Measurements from ENCODE around the gene ARHGEF16.

Gene ARHGEF16

DNA sequence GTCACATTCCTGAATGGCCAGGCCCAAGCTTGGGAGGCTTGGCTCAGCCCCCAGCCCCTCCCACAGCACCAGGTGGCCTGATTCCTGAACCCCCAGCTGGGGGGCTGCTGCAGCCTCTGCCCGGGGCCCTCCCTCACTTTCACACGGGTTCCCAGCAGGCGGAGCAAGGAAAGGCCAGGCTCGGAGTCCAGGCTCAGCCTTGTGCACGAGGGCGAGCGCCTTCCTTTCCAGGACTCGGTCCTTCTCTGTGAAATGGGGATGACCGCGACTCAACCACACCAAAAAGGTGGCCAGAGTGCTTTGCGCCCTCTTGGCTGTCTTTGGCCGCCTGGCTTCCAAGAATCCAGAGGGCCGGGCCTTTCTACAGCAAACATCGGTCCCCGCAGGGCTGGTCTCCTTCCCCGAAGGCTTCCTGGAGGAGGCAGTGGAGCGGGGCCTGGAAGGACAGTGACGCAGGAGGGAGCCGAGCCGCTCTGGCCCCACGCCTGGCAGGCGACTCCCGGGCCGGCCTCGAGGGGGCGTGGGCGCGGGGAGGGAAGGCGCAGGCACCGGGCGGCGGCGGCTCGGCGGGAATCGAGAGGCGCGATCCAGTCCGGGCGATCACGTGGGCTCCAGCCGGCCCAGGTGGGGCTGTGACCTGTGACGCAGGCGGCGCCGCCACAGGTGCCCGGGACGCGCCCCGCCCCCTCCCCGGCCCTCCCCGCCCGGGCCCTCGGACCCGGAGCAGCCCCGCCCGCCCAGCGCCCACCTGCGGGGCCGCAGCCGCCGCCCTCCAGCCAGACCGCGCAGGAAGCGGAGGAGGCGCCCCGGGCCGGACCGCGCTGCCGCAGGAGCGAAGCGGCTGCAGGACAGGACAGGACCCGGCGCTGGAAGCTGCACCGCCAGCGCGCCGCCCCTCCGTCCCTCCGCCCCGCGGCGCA is at the start of gene ARHGEF16:
Gene ARHGEF16, plus strand, starts transcription at position 775 of the 920 bp plus-strand sequence. CDS start 8,420 bp downstream, outside the sequence.
- FAIRE-seq = no peak

GRCh38 chr1:3404801-3405200 is 49.7 kb upstream of the ARHGEF16 start:
- FAIRE-seq = no peak

DNA sequence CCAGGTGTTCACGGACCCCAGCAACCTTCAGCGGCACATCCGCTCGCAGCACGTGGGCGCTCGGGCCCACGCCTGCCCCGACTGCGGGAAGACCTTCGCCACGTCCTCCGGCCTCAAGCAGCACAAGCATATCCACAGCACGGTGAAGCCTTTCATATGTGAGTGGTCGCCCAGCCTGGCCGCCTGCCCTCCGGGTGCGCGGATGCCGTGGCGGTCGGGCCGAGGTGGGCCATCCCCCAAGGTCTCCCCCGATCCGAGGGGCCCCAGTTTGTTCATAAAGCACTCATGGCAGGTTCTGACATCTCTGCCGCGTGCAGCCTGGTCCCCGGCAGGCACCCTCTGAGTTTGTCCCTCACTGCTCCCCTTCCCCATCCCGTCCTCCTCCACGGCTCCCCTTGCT is 49.0 kb upstream of the ARHGEF16 start:
- FAIRE-seq = no peak

DNA sequence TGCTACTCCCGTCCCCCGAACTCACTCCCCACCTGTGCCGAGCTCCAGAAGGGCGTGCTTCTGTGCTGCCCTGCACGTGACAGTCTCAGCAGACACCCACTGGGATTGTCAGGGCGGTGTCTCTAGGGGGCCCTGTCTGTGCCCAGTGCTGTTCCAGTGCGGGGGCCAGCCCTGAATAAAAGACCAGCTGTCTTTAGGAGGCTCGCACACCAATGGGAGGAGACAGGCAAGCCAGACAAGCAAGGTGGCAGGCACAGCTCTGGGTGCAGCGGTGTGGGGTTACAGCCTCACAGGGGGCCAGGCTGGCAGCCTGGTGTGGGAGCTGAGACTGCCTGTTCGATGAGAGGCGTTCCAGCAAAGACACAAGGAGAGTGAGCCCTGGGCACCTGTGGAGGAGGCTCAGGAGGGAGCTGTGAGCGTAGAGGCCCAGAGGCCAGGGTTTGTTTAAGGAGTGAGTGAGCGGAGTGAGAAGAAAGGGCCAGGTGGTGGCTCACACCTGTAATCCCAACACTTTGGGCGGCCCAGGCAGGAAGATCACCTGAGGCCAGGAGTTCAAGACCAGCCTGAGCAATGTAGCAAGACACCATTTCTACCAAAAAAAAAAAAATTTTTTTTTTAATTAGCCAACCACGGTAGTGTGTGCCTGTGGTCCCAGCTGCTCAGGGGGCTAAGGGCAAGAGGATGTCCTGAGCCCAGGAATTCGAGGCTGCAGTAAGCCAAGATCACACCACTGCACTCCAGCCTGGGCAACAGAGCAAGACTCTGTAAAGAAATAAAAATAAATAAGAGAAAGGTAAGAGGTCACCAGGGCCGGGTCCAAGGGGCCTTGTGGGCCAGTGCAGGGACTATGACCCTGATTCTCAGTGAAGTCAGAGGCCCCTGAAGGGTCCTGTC is 48.2 kb upstream of the ARHGEF16 start:
- no peak for FAIRE-seq

- FAIRE-seq = no peak
Measured at GRCh38 chr1:3407021-3407420, 47.4 kb upstream of the ARHGEF16 start.

DNA sequence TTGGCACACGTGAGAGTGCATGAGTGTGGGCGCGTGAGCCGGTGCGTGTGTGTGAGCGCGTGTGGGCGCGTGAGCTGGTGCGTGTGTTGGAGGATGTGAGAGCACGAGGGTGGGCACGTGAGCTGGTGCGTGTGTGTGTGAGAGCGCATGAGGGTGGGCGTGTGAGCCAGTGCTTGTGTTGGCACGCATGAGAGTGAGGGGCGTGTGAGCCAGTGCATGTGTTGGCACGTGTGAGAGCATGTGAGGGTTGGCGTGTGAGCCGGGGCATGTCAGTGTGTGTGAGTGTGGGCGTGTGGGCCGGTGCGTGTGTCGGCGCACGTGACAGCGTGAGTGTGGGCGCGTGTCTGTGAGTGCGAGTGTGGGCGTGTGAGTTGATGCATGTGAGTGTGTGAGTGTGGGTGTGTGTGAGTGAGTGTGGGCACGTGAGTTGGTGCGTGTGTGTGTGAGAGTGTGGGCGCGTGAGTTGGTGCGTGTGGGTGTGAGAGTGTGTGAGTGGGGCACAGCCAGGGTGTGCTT is 45.7 kb upstream of the ARHGEF16 start:
- FAIRE-seq = no peak

DNA sequence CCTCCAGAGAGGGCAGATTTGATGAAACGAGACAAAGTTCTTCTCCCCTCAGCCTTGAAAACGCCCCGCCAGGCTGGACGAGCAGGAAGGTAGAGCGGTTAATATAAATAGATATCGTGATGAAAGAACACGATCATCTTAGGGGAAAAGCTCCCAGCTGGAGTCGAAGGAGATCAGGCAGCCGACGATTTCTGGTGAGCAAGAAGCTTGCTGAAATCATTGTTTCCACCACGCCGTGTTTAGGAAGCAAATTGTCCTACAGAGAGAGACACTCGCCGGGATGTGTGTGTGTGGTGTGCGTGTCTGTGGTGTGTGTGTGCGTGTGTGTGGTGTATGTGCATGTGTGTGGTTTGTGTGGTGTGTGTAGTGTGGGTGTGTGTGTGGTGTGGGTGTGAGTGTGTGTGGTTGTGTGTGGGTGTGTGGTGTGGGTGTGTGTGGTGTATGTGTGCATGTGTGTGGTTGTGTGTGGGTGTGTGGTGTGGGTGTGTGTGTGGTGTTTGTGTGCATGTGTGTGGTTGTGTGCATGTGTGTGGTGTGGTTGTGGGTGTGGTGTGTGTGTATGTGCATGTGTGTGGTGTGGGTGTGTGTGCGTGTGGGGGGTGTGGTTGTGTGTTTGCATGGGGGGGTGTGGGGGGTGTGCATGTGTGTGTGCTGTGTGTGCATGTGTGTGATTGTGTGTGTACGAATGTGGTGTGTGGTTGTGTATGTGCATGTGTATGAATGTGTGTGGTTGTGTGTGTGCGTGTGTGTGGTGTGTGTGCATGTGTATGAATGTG is 44.9 kb upstream of the ARHGEF16 start:
- FAIRE-seq = no peak

- no peak for FAIRE-seq
Measured at GRCh38 chr1:3410142-3410925, 44.1 kb upstream of the ARHGEF16 start.

GRCh38 chr1:3411806-3412205 is 42.7 kb upstream of the ARHGEF16 start:
- no peak for FAIRE-seq

GRCh38 chr1:3412376-3412775 is 42.1 kb upstream of the ARHGEF16 start:
- no peak for FAIRE-seq

GRCh38 chr1:3413975-3414710 is 40.3 kb upstream of the ARHGEF16 start:
- no peak for FAIRE-seq

DNA sequence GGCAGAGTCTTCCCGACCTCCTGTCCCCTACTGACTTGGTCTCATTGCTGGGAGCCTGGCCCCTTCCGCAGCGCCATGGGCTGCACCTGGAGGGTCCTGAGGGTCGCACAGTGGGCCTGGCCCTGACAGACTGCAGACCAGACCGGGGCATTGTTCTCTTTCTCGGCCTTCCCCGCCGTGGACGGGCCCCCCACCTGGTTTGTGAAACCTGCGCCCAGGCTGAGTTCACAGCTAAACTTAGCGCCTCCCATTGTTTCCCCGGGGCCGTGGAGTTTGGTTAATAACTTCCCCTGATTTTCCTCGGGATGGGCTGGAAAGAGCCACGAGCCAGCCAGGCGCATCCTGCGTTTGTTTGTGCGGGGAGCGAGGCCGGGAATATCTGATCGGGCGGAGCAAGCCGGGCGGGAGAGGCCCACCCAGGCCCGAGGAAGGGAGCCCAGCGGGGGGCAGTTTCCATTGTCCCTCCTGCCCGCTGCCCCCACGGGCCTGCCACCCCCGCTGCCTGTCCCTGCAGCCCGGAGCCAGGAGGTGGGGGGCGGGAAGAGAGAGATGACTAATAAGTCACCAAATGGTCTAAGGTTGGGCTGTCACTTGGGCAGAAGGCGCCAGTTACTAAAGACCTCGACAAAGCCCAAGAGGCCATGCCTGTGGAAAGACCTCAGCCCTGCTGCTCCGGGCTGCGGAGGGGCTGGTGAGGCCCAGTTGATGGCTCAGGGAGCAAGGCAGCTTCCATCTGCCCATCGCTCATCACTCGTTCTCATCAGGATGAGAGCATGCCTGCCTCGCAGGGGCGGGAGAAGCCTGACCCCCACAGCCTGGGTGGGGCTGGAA is 39.0 kb upstream of the ARHGEF16 start:
- no peak for FAIRE-seq

DNA sequence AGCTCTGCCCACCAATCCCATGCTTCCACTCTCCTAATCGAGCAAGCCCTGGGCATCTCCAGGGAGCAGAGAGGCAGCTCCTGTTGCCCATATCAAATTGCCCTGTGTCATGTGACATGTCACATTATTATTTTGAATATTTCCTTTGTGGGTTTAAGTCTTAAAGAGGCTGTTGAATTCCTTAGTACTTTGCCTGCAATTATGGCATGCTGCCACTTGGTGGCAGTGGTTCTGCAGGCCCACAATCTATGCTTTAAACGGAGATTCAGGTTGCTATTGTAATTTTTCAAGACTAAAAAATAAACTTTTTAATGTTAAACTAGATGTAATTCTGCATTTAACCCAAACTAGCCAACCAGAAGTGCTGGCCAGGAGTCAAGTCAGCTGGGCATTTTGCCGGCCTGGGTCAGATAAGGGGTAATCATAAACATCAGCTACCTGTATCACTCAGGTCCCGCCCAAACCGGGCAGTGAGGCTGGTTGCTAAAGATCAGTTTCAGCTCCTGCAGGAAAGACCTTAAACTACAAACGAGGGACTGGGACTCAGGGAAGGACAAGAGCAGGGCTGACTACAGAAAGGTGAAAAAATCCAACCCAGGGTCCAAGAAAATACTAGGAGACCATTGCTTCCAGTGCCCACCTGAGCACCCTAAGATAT is 37.3 kb upstream of the ARHGEF16 start:
- FAIRE-seq = no peak

GRCh38 chr1:3417934-3418333 is 36.5 kb upstream of the ARHGEF16 start:
- no peak for FAIRE-seq

- no peak for FAIRE-seq
Measured at GRCh38 chr1:3418600-3418999, 35.9 kb upstream of the ARHGEF16 start.

- FAIRE-seq = no peak
Measured at GRCh38 chr1:3419415-3420204, 34.9 kb upstream of the ARHGEF16 start.

GRCh38 chr1:3420218-3420951 is 34.1 kb upstream of the ARHGEF16 start:
- FAIRE-seq = no peak

DNA sequence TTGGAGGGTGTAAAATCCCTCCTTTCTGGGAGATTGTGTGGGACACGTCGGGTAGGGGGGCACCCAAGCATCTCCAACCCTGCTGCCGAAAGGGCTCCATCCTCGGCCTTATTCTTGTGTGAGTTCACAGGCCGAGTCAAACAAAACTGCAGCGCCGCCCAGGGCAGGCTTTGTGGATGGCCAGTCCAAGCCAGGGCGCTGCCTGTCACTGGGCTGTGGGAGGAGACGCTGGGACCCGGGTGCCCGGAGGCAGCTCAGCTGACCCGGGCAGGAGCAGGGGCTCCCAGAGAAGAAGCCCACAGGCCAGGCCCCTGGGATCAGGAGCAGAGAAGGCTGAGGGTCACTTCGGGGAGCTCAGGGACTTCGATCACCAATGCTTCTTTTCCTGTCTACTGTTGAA is 31.8 kb upstream of the ARHGEF16 start:
- FAIRE-seq = no peak

All from colon (tissue), 2 donors.